H1 (cell line): ENCODE measurements around the gene CCL7. TPM values are rescaled to one million over a fixed set of nuclear protein-coding genes. Genes with fewer than 3 reads are reported as not detected.

Experiments used
- CTCF ChIA-PET: fragments of 300-600 bp; sonication (Branson Sonifier 250); formaldehyde crosslinking; loops from one replicate; lab custom pipeline; 2021; ENCODE audit not compliant: partially characterized antibody; lab: Charles Lee
- POLR2A ChIA-PET: fragments of 300-600 bp; sonication (Branson Sonifier 250); formaldehyde crosslinking; loops from one replicate; lab custom pipeline; 2021; ENCODE audit warnings: inconsistent platforms; ENCODE audit not compliant: partially characterized antibody; lab: Charles Lee
- DNase-seq, 2 experiments: peaks; one replicate each; pipeline versions ENCODE4 v3.0.0 to v3.0.0-alpha.2; 2010 to 2022; ENCODE audit warnings: low spot score in 2 of 2, low read depth in 1 of 2, mixed read lengths in 1 of 2
- FAIRE-seq: peaks from 2 replicates; lab custom pipeline; 2011; peaks lifted over from hg19 to GRCh38; lab: Jason Lieb, UNC
- H2AFZ ChIP-seq: 2 replicates; pipeline ENCODE4 v1.8.1; 2012; ENCODE audit warnings: low read length, inconsistent platforms
- H2AK5ac ChIP-seq: 2 replicates; pipeline ENCODE4 v1.6.1; 2013; ENCODE audit warnings: low read depth, low read length
- H2BK120ac ChIP-seq: replicated peaks from 2 replicates; pipeline ENCODE3; 2013; ENCODE audit warnings: low read depth, low read length, inconsistent platforms
- H2BK12ac ChIP-seq: 2 replicates; pipeline ENCODE4 v1.6.1; 2013; ENCODE audit warnings: low read depth, low read length
- H2BK15ac ChIP-seq: 2 replicates; pipeline ENCODE4 v1.6.1; 2013; ENCODE audit warnings: low read length
- H2BK20ac ChIP-seq: 2 replicates; pipeline ENCODE4 v1.6.1; 2013; ENCODE audit warnings: low read length
- H2BK5ac ChIP-seq: 2 replicates; pipeline ENCODE4 v1.6.1; 2013; ENCODE audit warnings: low read depth, low read length
- H3K14ac ChIP-seq: 2 replicates; pipeline ENCODE4 v1.6.1; 2013; ENCODE audit warnings: inconsistent platforms; ENCODE audit not compliant: insufficient read length
- H3K18ac ChIP-seq: 2 replicates; pipeline ENCODE4 v1.6.1; 2013; ENCODE audit warnings: low read length; ENCODE audit errors: extremely low read depth
- H3K23ac ChIP-seq: 2 replicates; pipeline ENCODE4 v1.6.1; 2013; ENCODE audit warnings: inconsistent platforms; ENCODE audit not compliant: insufficient read length
- H3K23me2 ChIP-seq: 2 replicates; pipeline ENCODE4 v1.6.1; 2013; ENCODE audit warnings: low read depth, low read length
- H3K27ac ChIP-seq: 2 replicates; pipeline ENCODE4 v1.6.1; 2011; ENCODE audit warnings: low read depth, low read length, inconsistent platforms
- H3K27me3 ChIP-seq, 4 experiments: replicated peaks in 1 of 4; 1 replicate in 1 of 4; 2 replicates in 3 of 4; pipeline versions ENCODE4 v1.6.1 to v1.8.1; 2011 to 2013; ENCODE audit warnings: low read length in 3 of 4, mild to moderate bottlenecking in 3 of 4, inconsistent platforms in 2 of 4, mixed read lengths in 2 of 4, moderate library complexity in 1 of 4; ENCODE audit not compliant: control insufficient read depth in 3 of 4, insufficient read depth in 3 of 4; ENCODE audit errors: extremely low read depth in 1 of 4
- H3K36me3 ChIP-seq, 4 experiments: 2 replicates each; pipeline versions ENCODE4 v1.6.1 to v1.8.1; 2011 to 2013; ENCODE audit warnings: mild to moderate bottlenecking in 4 of 4, low read length in 3 of 4, moderate library complexity in 2 of 4, control low read depth in 1 of 4, inconsistent platforms in 1 of 4; ENCODE audit not compliant: insufficient read depth in 4 of 4, control insufficient read depth in 2 of 4
- H3K4ac ChIP-seq: replicated peaks from 2 replicates; pipeline ENCODE3; 2013; ENCODE audit warnings: low read length, low read depth, mixed read lengths, inconsistent platforms; ENCODE audit not compliant: insufficient read length
- H3K4me1 ChIP-seq, 4 experiments: replicated peaks in 1 of 4; 1 replicate in 1 of 4; 2 replicates in 3 of 4; pipeline versions ENCODE4 v1.6.1 to v1.8.1; 2011 to 2013; ENCODE audit warnings: low read length in 3 of 4, inconsistent platforms in 2 of 4, mixed read lengths in 1 of 4; ENCODE audit not compliant: insufficient read depth in 4 of 4, control insufficient read depth in 3 of 4
- H3K4me2 ChIP-seq, 2 experiments: 2 replicates each; pipeline versions ENCODE4 v1.6.1 to v1.8.1; 2011 to 2013; ENCODE audit warnings: low read depth in 2 of 2, low read length in 2 of 2, control low read depth in 1 of 2, inconsistent platforms in 1 of 2, mild to moderate bottlenecking in 1 of 2; ENCODE audit not compliant: insufficient read depth in 1 of 2
- H3K4me3 ChIP-seq, 4 experiments: fragments of 200-600, 300-600 bp in 1 of 4; sonication (generic), shearing (Covaris generic), sonication (Bioruptor Twin) in 1 of 4; 2 replicates each; pipeline versions ENCODE4 v1.5.1 to v1.8.1; 2011 to 2016; ENCODE audit warnings: low read length in 4 of 4, low read depth in 3 of 4, control low read depth in 2 of 4, inconsistent platforms in 2 of 4, mild to moderate bottlenecking in 2 of 4, mixed read lengths in 1 of 4, moderate library complexity in 1 of 4; ENCODE audit not compliant: insufficient read depth in 2 of 4; ENCODE audit errors: extremely low read depth in 1 of 4
- H3K56ac ChIP-seq: replicated peaks from 2 replicates; pipeline ENCODE3; 2013; ENCODE audit warnings: low read depth, mild to moderate bottlenecking, mixed read lengths, low read length, inconsistent platforms; ENCODE audit not compliant: insufficient read length
- H3K79me1 ChIP-seq: 2 replicates; pipeline ENCODE4 v1.6.1; 2013; ENCODE audit warnings: low read depth, low read length, control low read depth
- H3K79me2 ChIP-seq, 2 experiments: 2 replicates each; pipeline versions ENCODE4 v1.6.1 to v1.8.1; 2012 to 2013; ENCODE audit warnings: low read length in 2 of 2, mild to moderate bottlenecking in 2 of 2, inconsistent platforms in 1 of 2; ENCODE audit not compliant: insufficient read depth in 2 of 2, control insufficient read depth in 1 of 2
- H3K9ac ChIP-seq, 4 experiments: replicated peaks in 1 of 4; 1 replicate in 1 of 4; 2 replicates in 3 of 4; pipeline versions ENCODE4 v1.6.1 to v1.8.1; 2011 to 2013; ENCODE audit warnings: low read depth in 3 of 4, low read length in 3 of 4, control low read depth in 2 of 4, mild to moderate bottlenecking in 2 of 4, moderate library complexity in 2 of 4, inconsistent platforms in 1 of 4; ENCODE audit errors: extremely low read depth in 1 of 4
- H3K9me3 ChIP-seq, 2 experiments: 2 replicates each; pipeline versions ENCODE4 v1.6.1 to v1.8.1; 2012 to 2013; ENCODE audit warnings: mild to moderate bottlenecking in 2 of 2, moderate library complexity in 2 of 2, control low read depth in 1 of 2, inconsistent platforms in 1 of 2, low read depth in 1 of 2, low read length in 1 of 2, mixed read lengths in 1 of 2; ENCODE audit not compliant: insufficient read depth in 2 of 2
- H4K20me1 ChIP-seq, 2 experiments: replicated peaks in 1 of 2; 2 replicates each; pipeline versions ENCODE3 to v1.8.1; 2011 to 2013; ENCODE audit warnings: inconsistent platforms in 2 of 2, low read length in 2 of 2, mild to moderate bottlenecking in 1 of 2; ENCODE audit not compliant: insufficient read depth in 2 of 2, control insufficient read depth in 1 of 2
- H4K5ac ChIP-seq: 2 replicates; pipeline ENCODE4 v1.6.1; 2013; ENCODE audit warnings: low read length, low read depth, mixed read lengths, inconsistent platforms; ENCODE audit not compliant: insufficient read length
- H4K8ac ChIP-seq: 2 replicates; pipeline ENCODE4 v1.8.0; 2013; ENCODE audit warnings: mild to moderate bottlenecking, moderate library complexity, low read length, inconsistent platforms; ENCODE audit not compliant: insufficient read depth; ENCODE audit errors: extremely low read depth
- H4K91ac ChIP-seq: replicated peaks from 2 replicates; pipeline ENCODE3; 2013; ENCODE audit warnings: low read length, mixed read lengths, inconsistent platforms; ENCODE audit not compliant: insufficient read length
- CHD1 ChIP-seq: IDR thresholded peaks from 2 replicates; pipeline ENCODE4 v1.6.1; 2012; ENCODE audit warnings: low read depth, low read length, improper control_type of control experiment
- EP300 ChIP-seq, 2 experiments: IDR thresholded peaks; 1 replicate in 1 of 2; 2 replicates in 1 of 2; pipeline ENCODE4 v1.6.1; 2011 to 2012; ENCODE audit warnings: low read depth in 2 of 2, low read length in 2 of 2, mild to moderate bottlenecking in 2 of 2, borderline replicate concordance in 1 of 2, inconsistent platforms in 1 of 2, moderate library complexity in 1 of 2
- HDAC6 ChIP-seq: IDR thresholded peaks from one replicate; pipeline ENCODE4 v1.7.1; 2012; ENCODE audit warnings: low read depth, mild to moderate bottlenecking, inconsistent platforms, low read length, moderate library complexity
- KDM1A ChIP-seq: fragments of 200-600, 300-600 bp; sonication (generic); IDR thresholded peaks from 2 replicates; pipeline ENCODE4 v1.7.1; 2016; ENCODE audit warnings: mild to moderate bottlenecking, low read length, borderline replicate concordance
- MAFK ChIP-seq: IDR thresholded peaks from 2 replicates; pipeline ENCODE4 v1.6.1; 2012; ENCODE audit warnings: low read depth, mild to moderate bottlenecking, improper control_type of control experiment, low read length
- NRF1 ChIP-seq: IDR thresholded peaks from 2 replicates; pipeline ENCODE4 v1.6.1; 2011; ENCODE audit warnings: mild to moderate bottlenecking, low read depth, low read length, improper control_type of control experiment
- POU5F1 ChIP-seq: IDR thresholded peaks from 2 replicates; pipeline ENCODE4 v1.6.1; 2011; ENCODE audit warnings: low read depth, mild to moderate bottlenecking, low read length, moderate library complexity
- SRF ChIP-seq: IDR thresholded peaks from 2 replicates; pipeline ENCODE4 v1.6.1; 2011; ENCODE audit warnings: mild to moderate bottlenecking, low read depth, low read length, moderate library complexity
- SUZ12 ChIP-seq: fragments of 200-600 bp; sonication (generic); IDR thresholded peaks from 2 replicates; pipeline ENCODE4 v1.6.1; 2012; ENCODE audit warnings: mild to moderate bottlenecking, inconsistent platforms, low read length, moderate library complexity, mixed read lengths
- TBP ChIP-seq: IDR thresholded peaks from 2 replicates; pipeline ENCODE4 v1.6.1; 2011; ENCODE audit warnings: low read depth, low read length, improper control_type of control experiment
- WGBS, 2 experiments: shearing (Covaris generic) in 1 of 2; methylation state at CpG; one replicate each; pipeline versions ENCODE4 v1.1.6 to v1.1.7; 2013 to 2015; ENCODE audit warnings: low lambda C conversion rate in 2 of 2, mixed read lengths in 2 of 2, inconsistent platforms in 1 of 2, low coverage in 1 of 2, missing lambda C conversion rate in 1 of 2; ENCODE audit not compliant: insufficient replicate concordance in 2 of 2, insufficient coverage in 1 of 2, insufficient read length in 1 of 2; ENCODE audit errors: extremely low coverage in 1 of 2, missing lambda C conversion rate in 1 of 2; 5-methylcytosine and 5-hydroxymethylcytosine counted together
- polyA plus RNA-seq, 7 experiments: library from polyadenylated mRNA; depleted of rRNA in 3 of 7; stranded (reverse) in 5 of 7; unstranded in 2 of 7; fragments of >200 nt in 5 of 7; fragments of 200-250 nt in 2 of 7; gene quantifications; 1 replicate in 5 of 7; 2 replicates in 1 of 7; 4 replicates in 1 of 7; pipeline versions ENCODE4 v1.2.1 to v1.2.3, GENCODE V29; 2011 to 2013; ENCODE audit warnings: missing spikeins in 2 of 7, mixed read lengths in 2 of 7
- total RNA-seq: library from RNA; stranded (reverse); fragmentation: NEBNext Ultra II Directional; extraction: Animal tissue kit (Norgen Biotek cat#: 25700); gene quantifications from 2 replicates; pipeline ENCODE4 v1.2.1, GENCODE V29; 2021
- TF ChIP-seq, protein P1 (sequence below): IDR thresholded peaks from 2 replicates; pipeline ENCODE4 v1.6.1; 2012; ENCODE audit warnings: inconsistent platforms

Gene CCL7
- total and polyA plus RNA-seq, 2 of the 8 experiments (the other 6 are each of a cell fraction or from before 2014, with no cell fraction given): not detected

DNA sequence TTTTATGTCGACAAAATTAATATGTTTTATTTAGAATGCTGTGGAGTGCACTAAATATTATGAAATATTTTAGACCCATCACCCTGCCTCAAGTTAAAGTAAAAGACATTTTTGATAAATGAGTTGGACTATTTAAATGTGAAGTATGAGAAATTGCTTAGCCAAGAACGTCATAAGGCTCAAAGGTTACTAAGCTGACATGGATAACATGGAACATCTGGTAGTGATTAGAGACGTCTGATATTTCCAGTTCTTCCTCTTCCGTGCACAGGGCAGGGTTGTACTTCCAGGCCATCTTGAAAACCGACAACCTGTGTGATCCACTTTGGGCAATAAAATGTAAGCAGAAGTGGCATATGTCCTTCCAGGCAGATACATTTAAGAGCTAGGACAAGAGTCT is 42.1 kb downstream of the CCL7 start:
- no peak overlapping the region for H3K14ac ChIP-seq
- no peaks in the 10 kb centered on the region for H3K79me1 ChIP-seq
- no peak overlapping the region for H3K27ac ChIP-seq
- H2BK15ac ChIP-seq: no peak overlapping the region
- WGBS, 2 experiments: 73% methylated on average over 5 of the region's 5 CpGs; no CpG with 5 or more reads in 1 of the 2 experiments
- H3K9me3 ChIP-seq: no peaks in the 10 kb centered on the region
- H3K36me3 ChIP-seq: no peaks in the 10 kb centered on the region
- H3K18ac ChIP-seq: no peak overlapping the region
- H3K4me3 ChIP-seq: no peak overlapping the region
- no peak overlapping the region for H4K8ac ChIP-seq
- H2BK12ac ChIP-seq: no peak overlapping the region
- no peak overlapping the region for H3K9ac ChIP-seq
- H3K27me3 ChIP-seq: no peaks in the 10 kb centered on the region
- no peak overlapping the region for H2BK20ac ChIP-seq
- no peak overlapping the region for H3K23ac ChIP-seq
- no peaks in the 10 kb centered on the region for H3K4me1 ChIP-seq
- FAIRE-seq (no peak), DNase-seq (no peak)
- H2BK120ac ChIP-seq: no peak overlapping the region
- H3K56ac ChIP-seq: no peak overlapping the region
- no peak overlapping the region for H4K5ac ChIP-seq
- no peak overlapping the region for H2BK5ac ChIP-seq
- no peak overlapping the region for H3K4me2 ChIP-seq
- no peak overlapping the region for H2AK5ac ChIP-seq
- POLR2A ChIA-PET: no interaction called here
- no peak overlapping the region for H2AFZ ChIP-seq
- H3K23me2 ChIP-seq: no peaks in the 10 kb centered on the region
- CTCF ChIA-PET: interaction anchor here (1.1 to 13.3 kb wide), 6 partner anchors 9 to 109 kb away, joined by 3 to 210 read pairs (median 4); no protein-coding TSS in a partner anchor
- TF ChIP-seq TBP (no peak), EP300 (IDR thresholded peaks at IDR 0.05; ENCODE audit: borderline replicate concordance in 1 of 2, low read depth in 2 of 2, low read length in 2 of 2) (no peak), SUZ12 (no peak), MAFK (no peak), POU5F1 (no peak), KDM1A (no peak), CHD1 (no peak), NRF1 (no peak), HDAC6 (no peak), SRF (no peak)
- TF ChIP-seq, protein P1, sequence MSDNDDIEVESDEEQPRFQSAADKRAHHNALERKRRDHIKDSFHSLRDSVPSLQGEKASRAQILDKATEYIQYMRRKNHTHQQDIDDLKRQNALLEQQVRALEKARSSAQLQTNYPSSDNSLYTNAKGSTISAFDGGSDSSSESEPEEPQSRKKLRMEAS: no peak
- no peak overlapping the region for H3K4ac ChIP-seq
- H4K20me1 ChIP-seq: no peaks in the 10 kb centered on the region
- H4K91ac ChIP-seq: no peak overlapping the region
- no peaks in the 10 kb centered on the region for H3K79me2 ChIP-seq
